Measurements from ENCODE around the gene ITPRIPL1.

DNA sequence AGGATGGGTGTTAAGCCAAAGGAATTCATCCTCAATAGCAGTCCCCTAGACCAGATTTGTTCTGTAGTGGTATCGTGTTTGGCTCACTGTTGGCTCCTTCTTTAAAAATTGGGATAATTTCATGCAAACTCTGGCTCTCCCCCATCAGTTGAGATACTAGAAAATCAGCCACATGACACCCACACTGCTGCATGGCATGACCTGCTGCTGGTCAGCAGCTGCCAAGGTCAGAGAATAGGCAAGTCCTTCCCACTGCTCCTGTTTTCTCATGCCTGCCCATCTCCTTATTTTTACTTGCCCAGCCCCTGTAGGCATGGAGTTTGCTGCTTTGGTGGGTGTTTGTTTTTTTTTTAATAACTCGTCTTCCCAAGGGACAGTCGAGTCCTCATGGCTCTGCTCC is 18.7 kb upstream of the ITPRIPL1 start:
- TF ChIP-seq EZH2 (IDR thresholded peaks at IDR 0.05; ENCODE audit: low read length): no peak
- TF ChIP-seq, protein P1, sequence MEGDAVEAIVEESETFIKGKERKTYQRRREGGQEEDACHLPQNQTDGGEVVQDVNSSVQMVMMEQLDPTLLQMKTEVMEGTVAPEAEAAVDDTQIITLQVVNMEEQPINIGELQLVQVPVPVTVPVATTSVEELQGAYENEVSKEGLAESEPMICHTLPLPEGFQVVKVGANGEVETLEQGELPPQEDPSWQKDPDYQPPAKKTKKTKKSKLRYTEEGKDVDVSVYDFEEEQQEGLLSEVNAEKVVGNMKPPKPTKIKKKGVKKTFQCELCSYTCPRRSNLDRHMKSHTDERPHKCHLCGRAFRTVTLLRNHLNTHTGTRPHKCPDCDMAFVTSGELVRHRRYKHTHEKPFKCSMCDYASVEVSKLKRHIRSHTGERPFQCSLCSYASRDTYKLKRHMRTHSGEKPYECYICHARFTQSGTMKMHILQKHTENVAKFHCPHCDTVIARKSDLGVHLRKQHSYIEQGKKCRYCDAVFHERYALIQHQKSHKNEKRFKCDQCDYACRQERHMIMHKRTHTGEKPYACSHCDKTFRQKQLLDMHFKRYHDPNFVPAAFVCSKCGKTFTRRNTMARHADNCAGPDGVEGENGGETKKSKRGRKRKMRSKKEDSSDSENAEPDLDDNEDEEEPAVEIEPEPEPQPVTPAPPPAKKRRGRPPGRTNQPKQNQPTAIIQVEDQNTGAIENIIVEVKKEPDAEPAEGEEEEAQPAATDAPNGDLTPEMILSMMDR (optimal IDR thresholded peaks at IDR 0.05 in 1 of 3, IDR thresholded peaks at IDR 0.05 in 1 of 3, conservative IDR thresholded peaks at IDR 0.05 in 1 of 3; ENCODE audit: extremely low read depth in 1 of 3, insufficient read depth in 2 of 3, low read length in 3 of 3): no peak
